Measurements from ENCODE around the gene ACER1.

DNA sequence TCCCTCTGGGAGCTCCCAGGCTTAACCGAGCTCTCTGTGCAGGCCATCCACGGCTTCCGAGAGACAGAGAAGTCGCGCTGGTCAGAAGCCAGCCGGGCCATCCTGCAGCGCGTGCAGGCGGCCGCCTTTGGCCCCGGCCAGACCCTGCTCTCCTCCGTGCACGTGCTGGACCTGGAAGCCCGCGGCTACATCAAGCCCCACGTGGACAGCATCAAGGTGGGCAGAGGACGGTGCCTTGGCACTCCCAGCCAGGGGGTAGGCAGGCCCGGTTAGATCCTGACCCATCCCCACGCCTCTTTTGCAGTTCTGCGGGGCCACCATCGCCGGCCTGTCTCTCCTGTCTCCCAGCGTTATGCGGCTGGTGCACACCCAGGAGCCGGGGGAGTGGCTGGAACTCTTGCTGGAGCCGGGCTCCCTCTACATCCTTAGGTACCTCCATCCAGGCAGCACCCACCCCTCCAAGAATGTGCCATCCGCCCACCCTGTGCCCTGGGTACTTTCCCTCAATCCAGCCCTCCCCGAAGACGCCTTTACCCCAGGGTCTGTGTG is 40.8 kb upstream of the ACER1 start:
- TF ChIP-seq, protein P1, sequence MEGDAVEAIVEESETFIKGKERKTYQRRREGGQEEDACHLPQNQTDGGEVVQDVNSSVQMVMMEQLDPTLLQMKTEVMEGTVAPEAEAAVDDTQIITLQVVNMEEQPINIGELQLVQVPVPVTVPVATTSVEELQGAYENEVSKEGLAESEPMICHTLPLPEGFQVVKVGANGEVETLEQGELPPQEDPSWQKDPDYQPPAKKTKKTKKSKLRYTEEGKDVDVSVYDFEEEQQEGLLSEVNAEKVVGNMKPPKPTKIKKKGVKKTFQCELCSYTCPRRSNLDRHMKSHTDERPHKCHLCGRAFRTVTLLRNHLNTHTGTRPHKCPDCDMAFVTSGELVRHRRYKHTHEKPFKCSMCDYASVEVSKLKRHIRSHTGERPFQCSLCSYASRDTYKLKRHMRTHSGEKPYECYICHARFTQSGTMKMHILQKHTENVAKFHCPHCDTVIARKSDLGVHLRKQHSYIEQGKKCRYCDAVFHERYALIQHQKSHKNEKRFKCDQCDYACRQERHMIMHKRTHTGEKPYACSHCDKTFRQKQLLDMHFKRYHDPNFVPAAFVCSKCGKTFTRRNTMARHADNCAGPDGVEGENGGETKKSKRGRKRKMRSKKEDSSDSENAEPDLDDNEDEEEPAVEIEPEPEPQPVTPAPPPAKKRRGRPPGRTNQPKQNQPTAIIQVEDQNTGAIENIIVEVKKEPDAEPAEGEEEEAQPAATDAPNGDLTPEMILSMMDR (IDR thresholded peaks at IDR 0.05; ENCODE audit: low read depth, low read length, missing input control): no peak
- no peak for TF ChIP-seq YY1 (IDR thresholded peaks at IDR 0.05)
- TF ChIP-seq RAD21 (IDR thresholded peaks at IDR 0.05): no peak
- TF ChIP-seq, protein P2, sequence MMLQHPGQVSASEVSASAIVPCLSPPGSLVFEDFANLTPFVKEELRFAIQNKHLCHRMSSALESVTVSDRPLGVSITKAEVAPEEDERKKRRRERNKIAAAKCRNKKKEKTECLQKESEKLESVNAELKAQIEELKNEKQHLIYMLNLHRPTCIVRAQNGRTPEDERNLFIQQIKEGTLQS (IDR thresholded peaks at IDR 0.05): no peak
- TF ChIP-seq, protein P3, sequence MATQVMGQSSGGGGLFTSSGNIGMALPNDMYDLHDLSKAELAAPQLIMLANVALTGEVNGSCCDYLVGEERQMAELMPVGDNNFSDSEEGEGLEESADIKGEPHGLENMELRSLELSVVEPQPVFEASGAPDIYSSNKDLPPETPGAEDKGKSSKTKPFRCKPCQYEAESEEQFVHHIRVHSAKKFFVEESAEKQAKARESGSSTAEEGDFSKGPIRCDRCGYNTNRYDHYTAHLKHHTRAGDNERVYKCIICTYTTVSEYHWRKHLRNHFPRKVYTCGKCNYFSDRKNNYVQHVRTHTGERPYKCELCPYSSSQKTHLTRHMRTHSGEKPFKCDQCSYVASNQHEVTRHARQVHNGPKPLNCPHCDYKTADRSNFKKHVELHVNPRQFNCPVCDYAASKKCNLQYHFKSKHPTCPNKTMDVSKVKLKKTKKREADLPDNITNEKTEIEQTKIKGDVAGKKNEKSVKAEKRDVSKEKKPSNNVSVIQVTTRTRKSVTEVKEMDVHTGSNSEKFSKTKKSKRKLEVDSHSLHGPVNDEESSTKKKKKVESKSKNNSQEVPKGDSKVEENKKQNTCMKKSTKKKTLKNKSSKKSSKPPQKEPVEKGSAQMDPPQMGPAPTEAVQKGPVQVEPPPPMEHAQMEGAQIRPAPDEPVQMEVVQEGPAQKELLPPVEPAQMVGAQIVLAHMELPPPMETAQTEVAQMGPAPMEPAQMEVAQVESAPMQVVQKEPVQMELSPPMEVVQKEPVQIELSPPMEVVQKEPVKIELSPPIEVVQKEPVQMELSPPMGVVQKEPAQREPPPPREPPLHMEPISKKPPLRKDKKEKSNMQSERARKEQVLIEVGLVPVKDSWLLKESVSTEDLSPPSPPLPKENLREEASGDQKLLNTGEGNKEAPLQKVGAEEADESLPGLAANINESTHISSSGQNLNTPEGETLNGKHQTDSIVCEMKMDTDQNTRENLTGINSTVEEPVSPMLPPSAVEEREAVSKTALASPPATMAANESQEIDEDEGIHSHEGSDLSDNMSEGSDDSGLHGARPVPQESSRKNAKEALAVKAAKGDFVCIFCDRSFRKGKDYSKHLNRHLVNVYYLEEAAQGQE (IDR thresholded peaks at IDR 0.05): no peak
- no peak for TF ChIP-seq TAF1 (conservative IDR thresholded peaks at IDR 0.05)
- TF ChIP-seq, protein P4, sequence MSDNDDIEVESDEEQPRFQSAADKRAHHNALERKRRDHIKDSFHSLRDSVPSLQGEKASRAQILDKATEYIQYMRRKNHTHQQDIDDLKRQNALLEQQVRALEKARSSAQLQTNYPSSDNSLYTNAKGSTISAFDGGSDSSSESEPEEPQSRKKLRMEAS (IDR thresholded peaks at IDR 0.05): no peak
- TF ChIP-seq RXRA (IDR thresholded peaks at IDR 0.05): no peak

Measured in liver (tissue), 3 donors.